Measurements from ENCODE around the gene CREM.

GRCh38 chr10:35202050-35202449 lies 75.4 kb downstream of the CREM start:
- TF ChIP-seq YY1 (IDR thresholded peaks at IDR 0.05; ENCODE audit: insufficient read depth, insufficient read length) (no peak), ZNF274 (IDR thresholded peaks at IDR 0.05; ENCODE audit: low read depth, low read length) (no peak), SUZ12 (IDR thresholded peaks at IDR 0.05; ENCODE audit: extremely low read depth, insufficient read depth, insufficient read length) (no peak)

All from NT2/D1 (cell line).